ENCODE measurements around the gene MAPK12. TPM values are rescaled to one million over a fixed set of nuclear protein-coding genes. Genes with fewer than 3 reads are reported as not detected.

MAPK12 gene
- total and polyA plus RNA-seq, 2 donors (not counting 1 experiment from before 2014, with no cell fraction given) = 16.4 to 30.1 TPM

DNA sequence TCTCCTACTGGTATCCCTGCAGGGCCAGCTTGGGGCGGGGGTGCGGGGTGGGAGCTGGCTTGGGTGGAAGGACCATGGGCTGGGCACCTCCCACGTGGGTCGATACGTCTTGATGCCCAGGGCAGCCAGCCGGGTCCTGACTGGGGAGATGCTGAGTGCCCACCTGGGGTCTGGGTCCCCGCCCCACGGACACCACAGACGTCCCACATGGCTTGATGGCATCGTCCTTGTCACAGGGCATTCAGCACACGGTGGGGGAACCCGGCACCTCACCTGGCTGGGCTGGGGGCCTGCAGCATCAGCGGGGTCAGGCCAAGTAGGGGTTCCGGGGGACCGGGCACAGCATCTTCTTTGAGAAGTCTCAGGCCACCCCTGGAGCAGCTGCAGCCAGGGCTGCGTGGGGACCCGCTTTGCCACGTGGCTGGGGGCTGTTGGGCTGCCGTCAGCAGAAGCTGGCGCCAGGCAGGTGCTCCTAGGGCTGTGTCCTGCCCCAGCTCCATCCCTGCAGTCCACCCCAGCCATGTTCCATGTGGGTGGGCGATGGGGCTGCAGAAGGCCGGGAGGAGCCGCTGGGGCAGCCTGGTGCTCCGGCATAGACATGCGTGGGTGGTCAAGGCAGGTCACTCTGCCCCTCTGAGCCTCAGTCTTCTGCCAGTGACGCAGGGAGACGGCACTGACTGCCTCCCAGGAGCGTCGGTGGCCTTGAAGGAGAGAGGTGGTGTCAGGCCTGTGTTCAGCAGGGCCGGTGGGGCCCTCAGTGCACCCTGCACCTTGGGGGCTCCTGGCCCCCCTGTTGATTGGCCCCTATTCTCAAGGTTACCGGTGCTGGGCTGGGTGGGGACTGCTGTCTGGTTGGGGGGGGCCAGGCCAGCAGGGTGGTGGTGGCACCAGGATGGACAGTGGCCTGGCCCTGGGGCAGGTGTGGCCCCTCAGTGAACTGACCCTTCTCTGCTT is 52.3 kb downstream of the MAPK12 start:
- H3K9me3 ChIP-seq (ENCODE audit: control insufficient read depth, insufficient read depth, low read depth, low read length) = no peaks in the 10 kb centered on the region
- H3K4me1 ChIP-seq (ENCODE audit: control insufficient read depth, extremely low read depth, insufficient read depth, low read length) = no peaks in the 10 kb centered on the region
- no peaks in the 10 kb centered on the region for H3K27me3 ChIP-seq (ENCODE audit: control insufficient read depth, insufficient read depth, low read length)
- H4K20me1 ChIP-seq (ENCODE audit: control insufficient read depth, extremely low read depth, insufficient read depth, low read length) = no peaks in the 10 kb centered on the region
- no peak overlapping the region for H3K27ac ChIP-seq (ENCODE audit: insufficient read depth, low read length)
- H3K9ac ChIP-seq (ENCODE audit: insufficient read depth, low read length) = no peak overlapping the region
- no peak overlapping the region for H2AFZ ChIP-seq (ENCODE audit: low read length)
- H3K79me2 ChIP-seq (ENCODE audit: control insufficient read depth, insufficient read depth, low read length) = peaks cover 15% of the 10 kb centered on the region
- TF ChIP-seq EZH2 (IDR thresholded peaks at IDR 0.05; ENCODE audit: low read length, missing control alignments) = no peak
- TF ChIP-seq, protein P1, sequence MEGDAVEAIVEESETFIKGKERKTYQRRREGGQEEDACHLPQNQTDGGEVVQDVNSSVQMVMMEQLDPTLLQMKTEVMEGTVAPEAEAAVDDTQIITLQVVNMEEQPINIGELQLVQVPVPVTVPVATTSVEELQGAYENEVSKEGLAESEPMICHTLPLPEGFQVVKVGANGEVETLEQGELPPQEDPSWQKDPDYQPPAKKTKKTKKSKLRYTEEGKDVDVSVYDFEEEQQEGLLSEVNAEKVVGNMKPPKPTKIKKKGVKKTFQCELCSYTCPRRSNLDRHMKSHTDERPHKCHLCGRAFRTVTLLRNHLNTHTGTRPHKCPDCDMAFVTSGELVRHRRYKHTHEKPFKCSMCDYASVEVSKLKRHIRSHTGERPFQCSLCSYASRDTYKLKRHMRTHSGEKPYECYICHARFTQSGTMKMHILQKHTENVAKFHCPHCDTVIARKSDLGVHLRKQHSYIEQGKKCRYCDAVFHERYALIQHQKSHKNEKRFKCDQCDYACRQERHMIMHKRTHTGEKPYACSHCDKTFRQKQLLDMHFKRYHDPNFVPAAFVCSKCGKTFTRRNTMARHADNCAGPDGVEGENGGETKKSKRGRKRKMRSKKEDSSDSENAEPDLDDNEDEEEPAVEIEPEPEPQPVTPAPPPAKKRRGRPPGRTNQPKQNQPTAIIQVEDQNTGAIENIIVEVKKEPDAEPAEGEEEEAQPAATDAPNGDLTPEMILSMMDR (conservative IDR thresholded peaks at IDR 0.05 in 1 of 2, IDR thresholded peaks at IDR 0.05 in 1 of 2; ENCODE audit: low read depth in 1 of 2, low read length in 2 of 2) = no peak
- no peak overlapping the region for H3K4me2 ChIP-seq (ENCODE audit: extremely low read depth, insufficient read depth, low read length)
- H3K36me3 ChIP-seq (ENCODE audit: control insufficient read depth, insufficient read depth, low read length) = peaks cover 34% of the 10 kb centered on the region
- H3K4me3 ChIP-seq (replicated peaks in 1 of 4; ENCODE audit: control extremely low read depth in 1 of 4, insufficient read depth in 1 of 4, low read depth in 3 of 4, low read length in 4 of 4) = no peak overlapping the region
- no peak for DNase-seq (ENCODE audit: low read depth in 2 of 2)

DNA sequence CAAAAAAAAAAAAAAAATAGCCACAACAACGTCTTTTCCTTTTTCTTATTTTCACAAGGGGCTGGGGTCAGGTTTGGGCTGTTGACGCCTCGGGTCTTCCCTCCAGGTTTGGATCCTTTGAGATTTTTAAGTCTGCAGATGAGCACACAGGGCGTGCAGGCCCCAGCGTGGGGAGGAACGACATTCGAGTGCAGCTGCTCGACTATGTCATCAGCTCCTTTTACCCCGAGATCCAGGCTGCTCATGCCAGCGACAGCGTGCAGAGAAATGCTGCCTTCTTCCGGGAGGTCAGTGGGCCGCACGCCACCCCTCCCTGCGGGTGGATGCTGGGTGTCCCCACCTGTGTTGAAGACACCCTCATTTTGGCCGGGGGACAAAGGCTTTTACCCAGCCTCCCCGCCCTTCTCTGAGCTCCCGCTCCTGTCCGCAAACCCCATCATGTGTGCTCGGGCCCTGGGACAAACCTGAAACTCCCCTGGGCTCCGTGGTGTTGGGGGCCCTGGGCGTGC is 53.0 kb downstream of the MAPK12 start:
- Histone ChIP-seq H3K9me3 (ENCODE audit: control insufficient read depth, insufficient read depth, low read depth, low read length) (no peaks in the 10 kb centered on the region), H4K20me1 (ENCODE audit: control insufficient read depth, extremely low read depth, insufficient read depth, low read length) (no peaks in the 10 kb centered on the region), H3K36me3 (ENCODE audit: control insufficient read depth, insufficient read depth, low read length) (peaks cover 34% of the 10 kb centered on the region), H3K4me3 (replicated peaks in 1 of 4; ENCODE audit: control extremely low read depth in 1 of 4, insufficient read depth in 1 of 4, low read depth in 3 of 4, low read length in 4 of 4) (no peak overlapping the region), H3K4me2 (ENCODE audit: extremely low read depth, insufficient read depth, low read length) (no peak overlapping the region), H3K27ac (ENCODE audit: insufficient read depth, low read length) (no peak overlapping the region), H3K4me1 (ENCODE audit: control insufficient read depth, extremely low read depth, insufficient read depth, low read length) (no peaks in the 10 kb centered on the region), H3K79me2 (ENCODE audit: control insufficient read depth, insufficient read depth, low read length) (peaks cover 17% of the 10 kb centered on the region), H3K9ac (ENCODE audit: insufficient read depth, low read length) (no peak overlapping the region), H3K27me3 (ENCODE audit: control insufficient read depth, insufficient read depth, low read length) (no peaks in the 10 kb centered on the region), H2AFZ (ENCODE audit: low read length) (no peak overlapping the region)
- DNase-seq (ENCODE audit: low read depth in 2 of 2) = no peak
- TF ChIP-seq, protein P1 (conservative IDR thresholded peaks at IDR 0.05 in 1 of 2, IDR thresholded peaks at IDR 0.05 in 1 of 2; ENCODE audit: low read depth in 1 of 2, low read length in 2 of 2) = no peak
- TF ChIP-seq EZH2 (IDR thresholded peaks at IDR 0.05; ENCODE audit: low read length, missing control alignments) = no peak

DNA sequence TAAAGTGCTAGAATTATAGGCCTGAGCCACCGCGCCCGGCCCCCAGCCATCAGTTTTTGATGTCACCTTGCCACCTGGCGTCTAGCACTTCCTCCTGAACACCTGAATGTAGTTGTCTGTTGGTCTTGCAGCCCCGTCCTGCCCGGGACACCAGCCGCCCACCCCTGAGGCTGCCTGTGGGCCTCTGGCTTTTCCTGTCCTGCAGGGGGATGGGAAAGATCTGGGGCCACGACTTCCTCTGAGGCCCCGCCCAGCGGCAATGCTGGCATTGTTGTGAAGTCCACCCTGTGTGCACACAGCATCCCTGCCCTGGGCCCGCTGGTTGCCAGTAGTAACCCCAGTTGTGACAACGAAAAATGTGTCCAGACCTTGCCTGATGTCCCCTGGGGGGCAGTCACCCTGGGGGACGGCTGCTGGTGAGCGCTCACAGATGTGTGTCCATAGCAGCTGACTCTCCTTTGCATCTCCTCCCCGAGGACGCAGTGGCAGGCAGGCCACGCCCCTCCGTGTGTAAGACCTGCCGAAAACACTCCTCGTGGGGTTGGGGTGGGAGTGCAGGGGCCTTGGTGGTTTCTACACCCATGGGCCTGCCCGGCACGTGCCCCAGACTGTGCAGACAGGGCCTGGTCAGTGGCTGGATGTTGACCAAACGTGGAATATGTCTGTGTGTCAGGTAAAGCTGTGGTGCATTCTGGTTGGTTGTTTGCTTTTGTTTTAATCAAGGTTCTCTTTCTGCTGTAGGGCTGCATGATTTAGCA is 53.9 kb downstream of the MAPK12 start:
- H3K4me3 ChIP-seq (replicated peaks in 1 of 4; ENCODE audit: control extremely low read depth in 1 of 4, insufficient read depth in 1 of 4, low read depth in 3 of 4, low read length in 4 of 4) = no peak overlapping the region
- no peaks in the 10 kb centered on the region for H4K20me1 ChIP-seq (ENCODE audit: control insufficient read depth, extremely low read depth, insufficient read depth, low read length)
- no peaks in the 10 kb centered on the region for H3K27me3 ChIP-seq (ENCODE audit: control insufficient read depth, insufficient read depth, low read length)
- H3K36me3 ChIP-seq (ENCODE audit: control insufficient read depth, insufficient read depth, low read length) = peaks cover 27% of the 10 kb centered on the region
- peaks cover 18% of the 10 kb centered on the region for H3K79me2 ChIP-seq (ENCODE audit: control insufficient read depth, insufficient read depth, low read length)
- DNase-seq (ENCODE audit: low read depth in 2 of 2) = no peak
- no peak for TF ChIP-seq EZH2 (IDR thresholded peaks at IDR 0.05; ENCODE audit: low read length, missing control alignments)
- TF ChIP-seq, protein P1 (conservative IDR thresholded peaks at IDR 0.05 in 1 of 2, IDR thresholded peaks at IDR 0.05 in 1 of 2; ENCODE audit: low read depth in 1 of 2, low read length in 2 of 2) = no peak
- no peak overlapping the region for H3K4me2 ChIP-seq (ENCODE audit: extremely low read depth, insufficient read depth, low read length)
- H3K4me1 ChIP-seq (ENCODE audit: control insufficient read depth, extremely low read depth, insufficient read depth, low read length) = no peaks in the 10 kb centered on the region
- H2AFZ ChIP-seq (ENCODE audit: low read length) = no peak overlapping the region
- H3K9ac ChIP-seq (ENCODE audit: insufficient read depth, low read length) = no peak overlapping the region
- H3K27ac ChIP-seq (ENCODE audit: insufficient read depth, low read length) = no peak overlapping the region
- no peaks in the 10 kb centered on the region for H3K9me3 ChIP-seq (ENCODE audit: control insufficient read depth, insufficient read depth, low read depth, low read length)

Data from fibroblast of lung (primary cell).